Jurkat, Clone E6-1 (cell line): ENCODE data around the gene SLC25A26.
A peak's percentile ranks its signal among the peaks of the same experiment; 100 is the strongest.
"Not testable (repeated sequence)": the region's sequence is repeated elsewhere in the genome, so short reads cannot be mapped to it uniquely, and the experiment has no call there.

ENCODE experiments used
- DNase-seq: peaks from one replicate; pipeline ENCODE4 v3.0.0-alpha.2; 2011; ENCODE audit warnings: low read depth, low spot score
- H3K4me3 ChIP-seq: 2 replicates; pipeline ENCODE4 v1.5.1; 2011; ENCODE audit warnings: mild to moderate bottlenecking, low read length, control low read depth, moderate library complexity

SLC25A26 gene

GRCh38 chr3:66220066-66220465, 735 bp upstream of the SLC25A26 start:
- peak overlapping the region; percentile 93 for H3K4me3 ChIP-seq
- DNase-seq, result no peak

- DNase-seq, result no peak
- H3K4me3 ChIP-seq, result no peak overlapping the region
These were observed 3.4 kb downstream of the SLC25A26 start for GRCh38 chr3:66224220-66224619.

GRCh38 chr3:66226093-66226492, 5.3 kb downstream of the SLC25A26 start:
- not testable (repeated sequence) for DNase-seq, H3K4me3 ChIP-seq

GRCh38 chr3:66227051-66227450, 6.2 kb downstream of the SLC25A26 start:
- DNase-seq, result no peak
- H3K4me3 ChIP-seq, result no peak overlapping the region

- no peak for DNase-seq
- no peak overlapping the region for H3K4me3 ChIP-seq
These were observed 7.1 kb downstream of the SLC25A26 start for GRCh38 chr3:66227915-66228314.

- no peak for DNase-seq
- no peak overlapping the region for H3K4me3 ChIP-seq
These were observed 7.9 kb downstream of the SLC25A26 start for GRCh38 chr3:66228707-66229106.

- H3K4me3 ChIP-seq, result no peak overlapping the region
- no peak for DNase-seq
These were observed 9.1 kb downstream of the SLC25A26 start for GRCh38 chr3:66229931-66230330.

- H3K4me3 ChIP-seq, result no peak overlapping the region
- DNase-seq, result no peak
These were observed 12.2 kb downstream of the SLC25A26 start for GRCh38 chr3:66233033-66233432.

- H3K4me3 ChIP-seq, result no peak overlapping the region
- DNase-seq, result peak; percentile 19
These were observed 15.5 kb downstream of the SLC25A26 start for GRCh38 chr3:66236281-66236680.

- DNase-seq, result no peak
- no peak overlapping the region for H3K4me3 ChIP-seq
These were observed 16.8 kb downstream of the SLC25A26 start for GRCh38 chr3:66237552-66237951.

GRCh38 chr3:66239513-66240123, 18.8 kb downstream of the SLC25A26 start:
- DNase-seq, result peak; percentile 69
- no peak overlapping the region for H3K4me3 ChIP-seq

- H3K4me3 ChIP-seq, result no peak overlapping the region
- DNase-seq, result no peak
These were observed 20.7 kb downstream of the SLC25A26 start for GRCh38 chr3:66241466-66241865.

GRCh38 chr3:66242788-66243464, 22.1 kb downstream of the SLC25A26 start:
- H3K4me3 ChIP-seq, result no peak overlapping the region
- no peak for DNase-seq

GRCh38 chr3:66248641-66249040, 27.8 kb downstream of the SLC25A26 start:
- no peak for DNase-seq
- no peak overlapping the region for H3K4me3 ChIP-seq

GRCh38 chr3:66253790-66254620, 33.2 kb downstream of the SLC25A26 start:
- DNase-seq, result peak; percentile 53
- no peak overlapping the region for H3K4me3 ChIP-seq

- no peak for DNase-seq
- H3K4me3 ChIP-seq, result no peak overlapping the region
These were observed 35.1 kb downstream of the SLC25A26 start for GRCh38 chr3:66255865-66256264.

- no peak overlapping the region for H3K4me3 ChIP-seq
- DNase-seq, result no peak
These were observed 36.0 kb downstream of the SLC25A26 start for GRCh38 chr3:66256806-66257205.

GRCh38 chr3:66259566-66260255, 38.9 kb downstream of the SLC25A26 start:
- DNase-seq, result no peak
- no peak overlapping the region for H3K4me3 ChIP-seq

GRCh38 chr3:66260431-66260830, 39.6 kb downstream of the SLC25A26 start:
- no peak overlapping the region for H3K4me3 ChIP-seq
- no peak for DNase-seq

GRCh38 chr3:66261355-66261754, 40.6 kb downstream of the SLC25A26 start:
- DNase-seq, result no peak
- H3K4me3 ChIP-seq, result no peak overlapping the region
